ENCODE data around the gene GUCY2C. TPM values are rescaled to one million over a fixed set of nuclear protein-coding genes. Genes with fewer than 3 reads are reported as not detected.

Gene GUCY2C
- total RNA-seq, 1 donor from 2014 or later: 0.11 TPM

GRCh38 chr12:14694970-14695369 is 1.4 kb downstream of the GUCY2C start:
- DNase-seq: no peak
- TF ChIP-seq CTCF (IDR thresholded peaks at IDR 0.05; ENCODE audit: borderline replicate concordance): no peak
- no peaks in the 10 kb centered on the region for H3K36me3 ChIP-seq
- H3K27me3 ChIP-seq (ENCODE audit: low read depth): no peaks in the 10 kb centered on the region
- peaks cover 10% of the 10 kb centered on the region for H3K4me1 ChIP-seq
- intact Hi-C loops (cut with micrococcal nuclease): no loop called here
- H3K4me3 ChIP-seq: no peak overlapping the region
- no peaks in the 10 kb centered on the region for H3K9me3 ChIP-seq (replicated peaks)
- no peak overlapping the region for H3K27ac ChIP-seq (replicated peaks)

GRCh38 chr12:14694145-14694714 is 2.2 kb downstream of the GUCY2C start:
- Histone ChIP-seq H3K36me3 (no peaks in the 10 kb centered on the region), H3K4me3 (no peak overlapping the region), H3K27me3 (ENCODE audit: low read depth) (no peaks in the 10 kb centered on the region), H3K4me1 (peaks cover 10% of the 10 kb centered on the region), H3K27ac (replicated peaks) (no peak overlapping the region), H3K9me3 (replicated peaks) (no peaks in the 10 kb centered on the region)
- intact Hi-C loops (cut with micrococcal nuclease): no loop called here
- DNase-seq: no peak
- TF ChIP-seq CTCF (IDR thresholded peaks at IDR 0.05; ENCODE audit: borderline replicate concordance): no peak

DNA sequence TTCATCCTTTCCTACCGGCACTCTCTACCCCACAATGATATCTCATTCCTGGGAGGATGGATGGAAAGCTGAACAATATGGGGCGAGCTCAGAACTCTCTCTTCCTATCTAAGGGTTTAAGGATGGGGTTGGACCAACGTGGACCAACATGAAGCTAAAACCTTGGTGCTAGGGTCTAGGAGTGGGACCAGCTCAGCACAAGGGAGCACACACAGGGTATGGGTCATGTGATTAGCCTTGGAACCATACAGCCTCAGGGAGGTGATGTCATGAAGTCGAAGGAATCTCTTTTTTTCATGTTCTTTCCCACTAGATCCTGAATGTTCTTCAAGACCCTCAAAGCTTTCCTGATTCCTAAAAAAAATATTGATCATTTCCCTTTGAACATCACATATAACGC is 3.3 kb downstream of the GUCY2C start:
- no peak for TF ChIP-seq CTCF (IDR thresholded peaks at IDR 0.05; ENCODE audit: borderline replicate concordance)
- Histone ChIP-seq H3K27ac (replicated peaks) (no peak overlapping the region), H3K36me3 (no peaks in the 10 kb centered on the region), H3K4me3 (no peak overlapping the region), H3K27me3 (ENCODE audit: low read depth) (no peaks in the 10 kb centered on the region), H3K9me3 (replicated peaks) (no peaks in the 10 kb centered on the region), H3K4me1 (peaks cover 10% of the 10 kb centered on the region)
- DNase-seq: no peak
- intact Hi-C loops (cut with micrococcal nuclease): no loop called here

GRCh38 chr12:14691560-14691959 is 4.8 kb downstream of the GUCY2C start:
- intact Hi-C loops (cut with micrococcal nuclease): no loop called here
- DNase-seq: peak; percentile 42
- Histone ChIP-seq H3K36me3 (no peaks in the 10 kb centered on the region), H3K4me1 (peaks cover 10% of the 10 kb centered on the region), H3K9me3 (replicated peaks) (no peaks in the 10 kb centered on the region), H3K27me3 (ENCODE audit: low read depth) (no peaks in the 10 kb centered on the region), H3K27ac (replicated peaks) (peak overlapping the region; percentile 34), H3K4me3 (no peak overlapping the region)
- no peak for TF ChIP-seq CTCF (IDR thresholded peaks at IDR 0.05; ENCODE audit: borderline replicate concordance)

GRCh38 chr12:14689996-14690395 is 6.4 kb downstream of the GUCY2C start:
- intact Hi-C loops (cut with micrococcal nuclease): no loop called here
- H3K27me3 ChIP-seq (ENCODE audit: low read depth): no peaks in the 10 kb centered on the region
- no peak for TF ChIP-seq CTCF (IDR thresholded peaks at IDR 0.05; ENCODE audit: borderline replicate concordance)
- DNase-seq: no peak
- no peak overlapping the region for H3K4me3 ChIP-seq
- no peaks in the 10 kb centered on the region for H3K9me3 ChIP-seq (replicated peaks)
- H3K36me3 ChIP-seq: no peaks in the 10 kb centered on the region
- H3K4me1 ChIP-seq: peaks cover 10% of the 10 kb centered on the region
- no peak overlapping the region for H3K27ac ChIP-seq (replicated peaks)

All from left ventricle myocardium inferior (tissue), 1 donor.